Measurements from ENCODE around the gene SLC38A11. TPM values are rescaled to one million over a fixed set of nuclear protein-coding genes. Genes with fewer than 3 reads are reported as not detected.

Gene SLC38A11
- total RNA-seq, 1 experiment from 2014 or later: not detected

GRCh38 chr2:164969909-164970690, 14.8 kb upstream of the SLC38A11 start:
- DNase-seq (ENCODE audit: low spot score): no peak

- peak; percentile 98 for DNase-seq (ENCODE audit: low spot score)
These were observed 12.5 kb upstream of the SLC38A11 start for GRCh38 chr2:164967781-164968228.

GRCh38 chr2:164967361-164967760, 12.0 kb upstream of the SLC38A11 start:
- no peak for DNase-seq (ENCODE audit: low spot score)

- DNase-seq (ENCODE audit: low spot score): no peak
These were observed 9.4 kb upstream of the SLC38A11 start for GRCh38 chr2:164964700-164965099.

- DNase-seq (ENCODE audit: low spot score): no peak
These were observed 4.8 kb upstream of the SLC38A11 start for GRCh38 chr2:164960159-164960558.

GRCh38 chr2:164954186-164954585, 1.1 kb downstream of the SLC38A11 start:
- no peak for DNase-seq (ENCODE audit: low spot score)

GRCh38 chr2:164953279-164953678, 2.0 kb downstream of the SLC38A11 start:
- DNase-seq (ENCODE audit: low spot score): no peak

GRCh38 chr2:164952057-164952702, 3.1 kb downstream of the SLC38A11 start:
- no peak for DNase-seq (ENCODE audit: low spot score)

GRCh38 chr2:164948540-164948939, 6.8 kb downstream of the SLC38A11 start:
- DNase-seq (ENCODE audit: low spot score): no peak

- DNase-seq (ENCODE audit: low spot score): no peak
These were observed 8.0 kb downstream of the SLC38A11 start for GRCh38 chr2:164947281-164947680.

- DNase-seq (ENCODE audit: low spot score): no peak
These were observed 12.0 kb downstream of the SLC38A11 start for GRCh38 chr2:164943289-164943688.

- DNase-seq (ENCODE audit: low spot score): no peak
These were observed 17.4 kb downstream of the SLC38A11 start for GRCh38 chr2:164937864-164938401.

GRCh38 chr2:164935118-164936101, 19.9 kb downstream of the SLC38A11 start:
- DNase-seq (ENCODE audit: low spot score): no peak

GRCh38 chr2:164934401-164935117, 20.8 kb downstream of the SLC38A11 start:
- no peak for DNase-seq (ENCODE audit: low spot score)

- DNase-seq (ENCODE audit: low spot score): no peak
These were observed 21.6 kb downstream of the SLC38A11 start for GRCh38 chr2:164933671-164934189.

- DNase-seq (ENCODE audit: low spot score): no peak
These were observed 22.9 kb downstream of the SLC38A11 start for GRCh38 chr2:164932377-164932776.

- DNase-seq (ENCODE audit: low spot score): no peak
These were observed 27.1 kb downstream of the SLC38A11 start for GRCh38 chr2:164928101-164928673.

GRCh38 chr2:164922134-164922533, 33.2 kb downstream of the SLC38A11 start:
- DNase-seq (ENCODE audit: low spot score): no peak

- peak; percentile 90 for DNase-seq (ENCODE audit: low spot score)
These were observed 34.9 kb downstream of the SLC38A11 start for GRCh38 chr2:164920430-164920829.

- peak; percentile 51 for DNase-seq (ENCODE audit: low spot score)
These were observed 37.9 kb downstream of the SLC38A11 start for GRCh38 chr2:164917296-164917903.

All from A172 (cell line).